BE2C (cell line): ENCODE results near the gene RASSF8.

Source experiments
- DNase-seq: peaks from one replicate; pipeline ENCODE4 v3.0.0-alpha.2; 2020
- H3K27me3 ChIP-seq: fragments of 250-450 bp; sonication (Bioruptor Pico); 2 replicates; pipeline ENCODE4 v1.5.1; 2020; ENCODE audit warnings: mild to moderate bottlenecking
- H3K36me3 ChIP-seq: fragments of 250-450 bp; sonication (Bioruptor Pico); 2 replicates; pipeline ENCODE4 v1.5.1; 2020; ENCODE audit warnings: mild to moderate bottlenecking
- H3K4me1 ChIP-seq: fragments of 250-450 bp; sonication (Bioruptor Pico); 2 replicates; pipeline ENCODE4 v1.5.1; 2020
- H3K4me3 ChIP-seq: 2 replicates; pipeline ENCODE4 v1.5.1; 2011; ENCODE audit warnings: low read depth, low read length
- H3K9me3 ChIP-seq: fragments of 250-450 bp; sonication (Bioruptor Pico); 2 replicates; pipeline ENCODE4 v1.5.1; 2020
- CTCF ChIP-seq: IDR thresholded peaks from 2 replicates; pipeline ENCODE4 v1.5.1; 2012; ENCODE audit warnings: mild to moderate bottlenecking, low read depth, low read length

Gene RASSF8

GRCh38 chr12:25932971-25933370, 25.5 kb upstream of the RASSF8 start:
- no peak for DNase-seq

GRCh38 chr12:25934456-25934855, 24.0 kb upstream of the RASSF8 start:
- Histone ChIP-seq H3K4me1 (no peaks in the 10 kb centered on the region), H3K9me3 (no peaks in the 10 kb centered on the region), H3K27me3 (0 out of 2 replicates have a peak, but pooled peaks cover 3% of the 10 kb centered on the region), H3K4me3 (no peak overlapping the region), H3K36me3 (no peaks in the 10 kb centered on the region)
- no peak for TF ChIP-seq CTCF
- no peak for DNase-seq

More at GRCh38 chr12:25932971-25933370, 25.5 kb upstream of the RASSF8 start:
- Histone ChIP-seq H3K4me1 (no peaks in the 10 kb centered on the region), H3K9me3 (no peaks in the 10 kb centered on the region), H3K27me3 (0 out of 2 replicates have a peak, but pooled peaks cover 3% of the 10 kb centered on the region), H3K4me3 (no peak overlapping the region), H3K36me3 (no peaks in the 10 kb centered on the region)
- TF ChIP-seq CTCF: no peak

- no peaks in the 10 kb centered on the region for H3K4me1 ChIP-seq
Observed at GRCh38 chr12:25935355-25936144, 22.9 kb upstream of the RASSF8 start.

GRCh38 chr12:25937096-25937495, 21.4 kb upstream of the RASSF8 start:
- H3K27me3 ChIP-seq: 0 out of 2 replicates have a peak, but pooled peaks cover 2% of the 10 kb centered on the region
- no peak overlapping the region for H3K4me3 ChIP-seq
- DNase-seq: no peak
- H3K9me3 ChIP-seq: no peaks in the 10 kb centered on the region
- no peaks in the 10 kb centered on the region for H3K4me1 ChIP-seq
- TF ChIP-seq CTCF: no peak
- no peaks in the 10 kb centered on the region for H3K36me3 ChIP-seq

More at GRCh38 chr12:25935355-25936144, 22.9 kb upstream of the RASSF8 start:
- H3K36me3 ChIP-seq: no peaks in the 10 kb centered on the region
- TF ChIP-seq CTCF: no peak
- no peak for DNase-seq
- H3K27me3 ChIP-seq: 0 out of 2 replicates have a peak, but pooled peaks cover 3% of the 10 kb centered on the region
- H3K9me3 ChIP-seq: no peaks in the 10 kb centered on the region
- no peak overlapping the region for H3K4me3 ChIP-seq

GRCh38 chr12:25938581-25938980, 19.9 kb upstream of the RASSF8 start:
- no peaks in the 10 kb centered on the region for H3K27me3 ChIP-seq
- H3K4me1 ChIP-seq: no peaks in the 10 kb centered on the region
- no peaks in the 10 kb centered on the region for H3K36me3 ChIP-seq
- no peaks in the 10 kb centered on the region for H3K9me3 ChIP-seq
- TF ChIP-seq CTCF: no peak
- no peak overlapping the region for H3K4me3 ChIP-seq
- no peak for DNase-seq

- Histone ChIP-seq H3K27me3 (no peaks in the 10 kb centered on the region), H3K9me3 (no peaks in the 10 kb centered on the region), H3K36me3 (no peaks in the 10 kb centered on the region; the same call in 1 of the 2 replicates), H3K4me1 (no peaks in the 10 kb centered on the region), H3K4me3 (no peak overlapping the region)
- no peak for DNase-seq
- TF ChIP-seq CTCF: no peak
Observed at GRCh38 chr12:25939606-25940005, 18.9 kb upstream of the RASSF8 start.
